ENCODE data around the gene UHMK1. TPM values are rescaled to one million over a fixed set of nuclear protein-coding genes. Genes with fewer than 3 reads are reported as not detected.

The UHMK1 gene
- total and polyA plus RNA-seq, 8 donors = 4.3 to 19.0 (median 9.9) TPM

- FAIRE-seq = no peak
- peak overlapping the region; percentile 95 to 98 (median 96) for H3K27ac ChIP-seq
- 25 to 30% methylated on average over 5 of the region's 5 CpGs for WGBS, 2 donors
- H3K36me3 ChIP-seq = no peaks in the 10 kb centered on the region
- peaks cover 12 to 29% (median 17%) of the 10 kb centered on the region in 3 donors for H3K4me1 ChIP-seq
- H3K27me3 ChIP-seq = no peaks in the 10 kb centered on the region
- peak in 2 of 6 donors; percentile 22 to 25 for DNase-seq
- intact Hi-C loops (cut with DNase I) = no loop called here
- H3K4me3 ChIP-seq = peak overlapping the region; percentile 62 to 90 (median 74)
- no peak for TF ChIP-seq CTCF (IDR thresholded peaks at IDR 0.05)
- no peaks in the 10 kb centered on the region for H3K9me3 ChIP-seq
- peak in 2 of 4 donors; percentile 5 to 13 for ATAC-seq
Measured at GRCh38 chr1:162562470-162562828, 64.8 kb downstream of the UHMK1 start.

- DNase-seq (no peak), FAIRE-seq (no peak), ATAC-seq (no peak)
- Histone ChIP-seq H3K4me3 (peak overlapping the region in 1 of 4 donors; percentile 65), H3K9me3 (no peaks in the 10 kb centered on the region), H3K36me3 (no peaks in the 10 kb centered on the region), H3K4me1 (peaks cover 16 to 41% (median 18%) of the 10 kb centered on the region in 3 donors), H3K27ac (peak overlapping the region in 1 of 4 donors; percentile 40), H3K27me3 (no peaks in the 10 kb centered on the region)
- intact Hi-C loops (cut with DNase I) = no loop called here
- 46 to 58% methylated on average over 5 of the region's 5 CpGs for WGBS, 2 donors
- TF ChIP-seq CTCF (IDR thresholded peaks at IDR 0.05) = no peak
Measured at GRCh38 chr1:162564762-162565218, 67.2 kb downstream of the UHMK1 start.

- TF ChIP-seq CTCF (IDR thresholded peaks at IDR 0.05) = no peak
- Histone ChIP-seq H3K4me3 (no peak overlapping the region), H3K4me1 (peaks cover 11 to 39% (median 13%) of the 10 kb centered on the region in 3 donors), H3K9me3 (no peaks in the 10 kb centered on the region), H3K27me3 (no peaks in the 10 kb centered on the region), H3K36me3 (no peaks in the 10 kb centered on the region), H3K27ac (no peak overlapping the region)
- no peak for FAIRE-seq
- no peak for ATAC-seq
- intact Hi-C loops (cut with DNase I) = no loop called here
- no peak for DNase-seq
Measured at GRCh38 chr1:162565460-162565859, 67.8 kb downstream of the UHMK1 start.

- no peak overlapping the region for H3K4me3 ChIP-seq
- H3K36me3 ChIP-seq = no peaks in the 10 kb centered on the region
- ATAC-seq (no peak), FAIRE-seq (no peak), DNase-seq (no peak)
- no peaks in the 10 kb centered on the region for H3K9me3 ChIP-seq
- no peaks in the 10 kb centered on the region for H3K27me3 ChIP-seq
- TF ChIP-seq CTCF (IDR thresholded peaks at IDR 0.05) = no peak
- H3K27ac ChIP-seq = no peak overlapping the region
- intact Hi-C loops (cut with DNase I) = no loop called here
- WGBS, 2 donors = 88 to 94% methylated on average over 1 of the region's 1 CpG
- peaks cover 18 to 50% (median 25%) of the 10 kb centered on the region in 3 donors for H3K4me1 ChIP-seq
Measured at GRCh38 chr1:162566870-162567269, 69.3 kb downstream of the UHMK1 start.

- FAIRE-seq = no peak
- WGBS, 2 donors = 37 to 42% methylated on average over 4 of the region's 4 CpGs
- H3K4me1 ChIP-seq = peaks cover 31 to 59% (median 36%) of the 10 kb centered on the region in 3 donors
Measured at GRCh38 chr1:162568802-162569201, 71.2 kb downstream of the UHMK1 start.

More at GRCh38 chr1:162568802-162569201, 71.2 kb downstream of the UHMK1 start:
- ATAC-seq = peak in 2 of 4 donors; percentile 18 to 46
- no peak overlapping the region for H3K27ac ChIP-seq
- intact Hi-C loops (cut with DNase I) = no loop called here
- no peak overlapping the region for H3K4me3 ChIP-seq
- DNase-seq = no peak
- H3K9me3 ChIP-seq = no peaks in the 10 kb centered on the region
- no peak for TF ChIP-seq CTCF (IDR thresholded peaks at IDR 0.05)
- H3K36me3 ChIP-seq = no peaks in the 10 kb centered on the region
- no peaks in the 10 kb centered on the region for H3K27me3 ChIP-seq
